ENCODE data around the gene ITPR1. TPM values are rescaled to one million over a fixed set of nuclear protein-coding genes. Genes with fewer than 3 reads are reported as not detected.

The ITPR1 gene
- total and polyA plus RNA-seq, 3 experiments from 2014 or later: 14.9 to 85.8 (median 82.6) TPM

- CTCF ChIA-PET: interaction anchor here (1.2 kb wide), 1 partner anchor 34 kb away, joined by 3 read pairs; no protein-coding TSS in a partner anchor
Observed at GRCh38 chr3:4599612-4600011, 106.5 kb downstream of the ITPR1 start.

DNA sequence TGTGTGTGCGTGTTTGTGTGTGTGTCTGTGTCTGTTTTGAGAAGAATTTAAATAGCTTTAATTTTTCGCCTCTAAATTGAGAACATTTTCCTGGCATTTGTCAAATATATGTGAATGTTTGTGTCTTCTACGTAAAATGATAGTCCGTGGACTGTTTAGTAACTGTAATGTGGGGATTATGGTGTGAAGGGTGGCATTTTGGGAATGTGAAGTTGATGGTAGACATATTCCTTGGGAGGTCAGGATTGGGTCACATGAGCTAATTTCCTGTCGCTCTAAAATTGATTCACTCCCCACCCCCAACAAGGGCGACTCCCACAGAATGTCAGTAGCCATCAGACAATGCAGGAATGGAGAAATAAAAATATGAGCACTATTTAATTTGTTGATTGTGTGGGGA is 107.3 kb downstream of the ITPR1 start:
- Mint-ChIP-seq H3K27me3 (no peaks in the 10 kb centered on the region), H3K36me3 (peaks cover 0 to 16% (median 2%) of the 10 kb centered on the region in 3 donors)

More at GRCh38 chr3:4599612-4600011, 106.5 kb downstream of the ITPR1 start:
- Mint-ChIP-seq H3K36me3 (peaks cover 0 to 16% (median 2%) of the 10 kb centered on the region in 3 donors), H3K4me3 (no peak overlapping the region), H3K27me3 (no peaks in the 10 kb centered on the region), H3K27ac (no peak overlapping the region), H3K4me1 (peaks cover 15 to 62% (median 45%) of the 10 kb centered on the region in 3 donors), H3K9me3 (peaks cover 0 to 10% (median 3%) of the 10 kb centered on the region in 5 donors)
- Histone ChIP-seq H3K27me3 (ENCODE audit: insufficient read depth, low read length, poor library complexity, severe bottlenecking) (no peaks in the 10 kb centered on the region), H3K4me1 (ENCODE audit: insufficient read depth, low read length) (no peaks in the 10 kb centered on the region), H3K27ac (ENCODE audit: low read depth, low read length) (no peak overlapping the region), H3K4me3 (ENCODE audit: low read length) (no peak overlapping the region), H3K36me3 (ENCODE audit: insufficient read depth, low read length) (no peaks in the 10 kb centered on the region), H3K9me3 (ENCODE audit: low read length) (no peaks in the 10 kb centered on the region)
- POLR2A ChIA-PET: no interaction called here
- DNase-seq: no peak

GRCh38 chr3:4601892-4602291 is 108.7 kb downstream of the ITPR1 start:
- Mint-ChIP-seq H3K27ac (no peak overlapping the region), H3K9me3 (peaks cover 0 to 10% (median 3%) of the 10 kb centered on the region in 5 donors), H3K4me3 (no peak overlapping the region), H3K27me3 (no peaks in the 10 kb centered on the region), H3K4me1 (peaks cover 15 to 53% (median 33%) of the 10 kb centered on the region in 3 donors), H3K36me3 (peaks cover 0 to 16% (median 2%) of the 10 kb centered on the region in 3 donors)
- POLR2A ChIA-PET: no interaction called here
- Histone ChIP-seq H3K9me3 (ENCODE audit: low read length) (no peaks in the 10 kb centered on the region), H3K4me3 (ENCODE audit: low read length) (no peak overlapping the region), H3K36me3 (ENCODE audit: insufficient read depth, low read length) (no peaks in the 10 kb centered on the region), H3K27ac (ENCODE audit: low read depth, low read length) (no peak overlapping the region), H3K27me3 (ENCODE audit: insufficient read depth, low read length, poor library complexity, severe bottlenecking) (no peaks in the 10 kb centered on the region), H3K4me1 (ENCODE audit: insufficient read depth, low read length) (no peaks in the 10 kb centered on the region)
- no peak for DNase-seq
- CTCF ChIA-PET: interaction anchor here (0.7 kb wide), 1 partner anchor 45 kb away, joined by 3 read pairs; no protein-coding TSS in a partner anchor

More for the DNA sequence above, 107.3 kb downstream of the ITPR1 start:
- CTCF ChIA-PET: no interaction called here
- no peaks in the 10 kb centered on the region for H3K9me3 ChIP-seq (ENCODE audit: low read length)
- POLR2A ChIA-PET: no interaction called here
- H3K27me3 ChIP-seq (ENCODE audit: insufficient read depth, low read length, poor library complexity, severe bottlenecking): no peaks in the 10 kb centered on the region
- H3K9me3 Mint-ChIP-seq: peaks cover 0 to 10% (median 3%) of the 10 kb centered on the region in 5 donors
- no peaks in the 10 kb centered on the region for H3K36me3 ChIP-seq (ENCODE audit: insufficient read depth, low read length)
- no peaks in the 10 kb centered on the region for H3K4me1 ChIP-seq (ENCODE audit: insufficient read depth, low read length)
- peak overlapping the region in 1 of 8 donors; percentile 75 for H3K27ac Mint-ChIP-seq
- H3K27ac ChIP-seq (ENCODE audit: low read depth, low read length): no peak overlapping the region
- DNase-seq: no peak
- peaks cover 15 to 62% (median 38%) of the 10 kb centered on the region in 3 donors for H3K4me1 Mint-ChIP-seq
- no peak overlapping the region for H3K4me3 Mint-ChIP-seq
- H3K4me3 ChIP-seq (ENCODE audit: low read length): no peak overlapping the region

DNA sequence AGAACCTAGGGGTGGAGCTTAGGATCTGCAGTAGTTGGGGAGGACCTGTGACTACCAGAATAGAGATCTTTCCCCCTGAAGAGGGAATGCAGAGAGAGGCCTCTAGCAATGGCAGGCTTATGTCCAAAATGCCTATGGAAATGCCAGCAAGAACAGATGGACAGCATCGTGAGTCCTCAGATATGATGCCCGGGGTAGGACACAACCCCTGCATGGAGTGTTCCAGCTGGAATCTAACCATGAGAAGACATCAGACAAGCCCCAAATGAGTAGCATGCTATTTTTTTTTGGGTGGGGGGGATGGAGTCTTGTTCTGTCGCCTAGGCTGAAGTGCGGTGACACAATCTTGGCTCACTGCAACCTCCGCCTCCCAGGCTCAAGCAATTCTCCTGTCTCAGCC is 111.5 kb downstream of the ITPR1 start:
- CTCF ChIA-PET: interaction anchor here (1.0 to 2.6 kb wide), 4 partner anchors 16 to 33 kb away, joined by 3 to 11 read pairs (median 3); no protein-coding TSS in a partner anchor
- peaks cover 0 to 10% (median 3%) of the 10 kb centered on the region in 5 donors for H3K9me3 Mint-ChIP-seq

DNA sequence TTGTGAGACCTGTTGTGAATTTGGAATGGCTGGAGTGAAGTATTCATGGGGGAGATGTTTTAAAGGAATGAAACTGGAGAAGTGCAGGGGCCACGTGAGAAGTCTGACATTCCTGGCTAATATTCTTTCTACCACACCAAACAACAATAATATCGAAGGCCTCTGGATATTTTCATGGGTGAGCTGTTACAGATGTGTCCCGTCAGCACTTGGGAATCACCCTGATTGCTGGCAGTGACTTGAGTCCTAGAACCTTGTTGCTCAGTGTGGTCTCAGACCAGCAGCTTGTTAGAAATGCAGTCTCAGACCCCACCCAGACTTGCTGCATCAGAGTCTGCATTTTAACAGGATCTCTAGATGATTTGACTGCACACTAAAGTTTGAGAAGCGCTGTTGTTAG is 113.8 kb downstream of the ITPR1 start:
- POLR2A ChIA-PET: no interaction called here
- Histone ChIP-seq H3K27me3 (ENCODE audit: insufficient read depth, low read length, poor library complexity, severe bottlenecking) (no peaks in the 10 kb centered on the region), H3K36me3 (ENCODE audit: insufficient read depth, low read length) (no peaks in the 10 kb centered on the region), H3K27ac (ENCODE audit: low read depth, low read length) (no peak overlapping the region), H3K9me3 (ENCODE audit: low read length) (no peaks in the 10 kb centered on the region), H3K4me3 (ENCODE audit: low read length) (no peak overlapping the region), H3K4me1 (ENCODE audit: insufficient read depth, low read length) (no peaks in the 10 kb centered on the region)
- CTCF ChIA-PET: no interaction called here
- H3K4me3 Mint-ChIP-seq: no peak overlapping the region
- no peaks in the 10 kb centered on the region for H3K9me3 Mint-ChIP-seq
- peak overlapping the region in 3 of 8 donors; percentile 11 to 88 (median 39) for H3K27ac Mint-ChIP-seq
- H3K4me1 Mint-ChIP-seq: peaks cover 15 to 27% (median 16%) of the 10 kb centered on the region in 3 donors
- H3K36me3 Mint-ChIP-seq: peaks cover 0 to 4% (median 2%) of the 10 kb centered on the region in 3 donors
- H3K27me3 Mint-ChIP-seq: no peaks in the 10 kb centered on the region
- DNase-seq: no peak

More for the DNA sequence above, 111.5 kb downstream of the ITPR1 start:
- Histone ChIP-seq H3K9me3 (ENCODE audit: low read length) (no peaks in the 10 kb centered on the region), H3K27ac (ENCODE audit: low read depth, low read length) (no peak overlapping the region), H3K4me3 (ENCODE audit: low read length) (no peak overlapping the region), H3K27me3 (ENCODE audit: insufficient read depth, low read length, poor library complexity, severe bottlenecking) (no peaks in the 10 kb centered on the region), H3K4me1 (ENCODE audit: insufficient read depth, low read length) (no peaks in the 10 kb centered on the region), H3K36me3 (ENCODE audit: insufficient read depth, low read length) (no peaks in the 10 kb centered on the region)
- H3K4me3 Mint-ChIP-seq: no peak overlapping the region
- H3K27me3 Mint-ChIP-seq: no peaks in the 10 kb centered on the region
- POLR2A ChIA-PET: no interaction called here
- no peak overlapping the region for H3K27ac Mint-ChIP-seq
- DNase-seq: no peak
- peaks cover 15 to 37% (median 27%) of the 10 kb centered on the region in 3 donors for H3K4me1 Mint-ChIP-seq
- peaks cover 0 to 16% (median 2%) of the 10 kb centered on the region in 3 donors for H3K36me3 Mint-ChIP-seq

DNA sequence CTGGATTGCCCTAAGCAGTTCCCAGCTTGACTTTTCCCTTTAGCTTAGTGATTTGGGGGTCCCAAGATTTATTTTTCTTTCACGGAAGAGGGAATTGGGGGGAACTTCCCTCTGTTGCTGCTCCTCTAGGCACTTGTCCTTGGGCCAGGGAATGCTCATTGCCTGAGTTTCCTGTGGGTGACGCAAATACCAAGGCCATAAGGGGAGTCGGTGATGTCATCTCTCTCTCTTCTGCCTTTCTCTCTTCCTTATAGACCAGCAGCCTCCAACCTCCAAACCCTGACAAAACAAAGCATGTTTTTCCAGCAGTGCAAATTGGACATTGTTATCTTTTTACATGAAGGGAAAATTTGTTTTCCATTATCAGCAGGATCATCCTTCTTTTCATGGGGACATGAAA is 120.2 kb downstream of the ITPR1 start:
- no peaks in the 10 kb centered on the region for H3K9me3 Mint-ChIP-seq
- Histone ChIP-seq H3K27ac (ENCODE audit: low read depth, low read length) (no peak overlapping the region), H3K9me3 (ENCODE audit: low read length) (no peaks in the 10 kb centered on the region), H3K4me1 (ENCODE audit: insufficient read depth, low read length) (no peaks in the 10 kb centered on the region), H3K4me3 (ENCODE audit: low read length) (no peak overlapping the region), H3K27me3 (ENCODE audit: insufficient read depth, low read length, poor library complexity, severe bottlenecking) (no peaks in the 10 kb centered on the region), H3K36me3 (ENCODE audit: insufficient read depth, low read length) (no peaks in the 10 kb centered on the region)
- CTCF ChIA-PET: interaction anchor here (1.5 kb wide), 1 partner anchor 260 kb away, joined by 3 read pairs; no protein-coding TSS in a partner anchor
- no peaks in the 10 kb centered on the region for H3K27me3 Mint-ChIP-seq
- peaks cover 14 to 28% (median 16%) of the 10 kb centered on the region in 3 donors for H3K4me1 Mint-ChIP-seq
- POLR2A ChIA-PET: no interaction called here
- DNase-seq: no peak
- H3K27ac Mint-ChIP-seq: no peak overlapping the region
- no peak overlapping the region for H3K4me3 Mint-ChIP-seq
- H3K36me3 Mint-ChIP-seq: no peaks in the 10 kb centered on the region

GRCh38 chr3:4614070-4614469 is 120.9 kb downstream of the ITPR1 start:
- no peak for DNase-seq
- Histone ChIP-seq H3K4me3 (ENCODE audit: low read length) (no peak overlapping the region), H3K27me3 (ENCODE audit: insufficient read depth, low read length, poor library complexity, severe bottlenecking) (no peaks in the 10 kb centered on the region), H3K9me3 (ENCODE audit: low read length) (no peaks in the 10 kb centered on the region), H3K4me1 (ENCODE audit: insufficient read depth, low read length) (no peaks in the 10 kb centered on the region), H3K27ac (ENCODE audit: low read depth, low read length) (no peak overlapping the region), H3K36me3 (ENCODE audit: insufficient read depth, low read length) (no peaks in the 10 kb centered on the region)
- ChIA-PET POLR2A (no interaction called here), CTCF (interaction anchor here (0.9 to 1.5 kb wide), 2 partner anchors 20 to 260 kb away, joined by 3 read pairs; no protein-coding TSS in a partner anchor)
- Mint-ChIP-seq H3K9me3 (no peaks in the 10 kb centered on the region), H3K27ac (no peak overlapping the region), H3K36me3 (peaks cover 0 to 2% (median 0%) of the 10 kb centered on the region in 3 donors), H3K27me3 (no peaks in the 10 kb centered on the region), H3K4me3 (no peak overlapping the region), H3K4me1 (peaks cover 16 to 28% (median 18%) of the 10 kb centered on the region in 3 donors)

GRCh38 chr3:4614927-4615326 is 121.8 kb downstream of the ITPR1 start:
- Histone ChIP-seq H3K4me3 (ENCODE audit: low read length) (no peak overlapping the region), H3K27me3 (ENCODE audit: insufficient read depth, low read length, poor library complexity, severe bottlenecking) (no peaks in the 10 kb centered on the region), H3K4me1 (ENCODE audit: insufficient read depth, low read length) (no peaks in the 10 kb centered on the region), H3K36me3 (ENCODE audit: insufficient read depth, low read length) (no peaks in the 10 kb centered on the region), H3K9me3 (ENCODE audit: low read length) (no peaks in the 10 kb centered on the region), H3K27ac (ENCODE audit: low read depth, low read length) (no peak overlapping the region)
- H3K9me3 Mint-ChIP-seq: no peaks in the 10 kb centered on the region
- peaks cover 12 to 24% (median 14%) of the 10 kb centered on the region in 3 donors for H3K4me1 Mint-ChIP-seq
- H3K27ac Mint-ChIP-seq: no peak overlapping the region
- POLR2A ChIA-PET: no interaction called here
- no peak for DNase-seq
- CTCF ChIA-PET: interaction anchor here (0.9 kb wide), 1 partner anchor 19 kb away, joined by 3 read pairs; no protein-coding TSS in a partner anchor
- H3K4me3 Mint-ChIP-seq: no peak overlapping the region
- H3K27me3 Mint-ChIP-seq: no peaks in the 10 kb centered on the region
- H3K36me3 Mint-ChIP-seq: peaks cover 0 to 2% (median 0%) of the 10 kb centered on the region in 3 donors

All from CD8-positive, alpha-beta memory T cell (primary cell).